ENCODE data around the gene DAB2IP. TPM values are rescaled to one million over a fixed set of nuclear protein-coding genes. Genes with fewer than 3 reads are reported as not detected.

Gene DAB2IP
- polyA plus RNA-seq, 4 donors = 13.8 to 39.0 (median 28.3) TPM

- FAIRE-seq (no peak), DNase-seq (no peak)
- no peak overlapping the region for H3K27ac ChIP-seq (ENCODE audit: low read depth in 1 of 3, low read length in 2 of 3)
- no peaks in the 10 kb centered on the region for H3K9me3 ChIP-seq (ENCODE audit: control insufficient read depth in 2 of 2, insufficient read depth in 1 of 2, low read depth in 1 of 2, low read length in 1 of 2)
- no peak overlapping the region for H3K4me3 ChIP-seq (ENCODE audit: low read depth in 1 of 3, low read length in 3 of 3)
- no peaks in the 10 kb centered on the region for H3K4me1 ChIP-seq (ENCODE audit: control insufficient read depth in 3 of 3, insufficient read depth in 2 of 3, low read depth in 1 of 3, low read length in 2 of 3)
- WGBS, 3 donors = 50 to 61% (median 53%) methylated on average over 6 of the region's 6 CpGs
- H3K36me3 ChIP-seq (ENCODE audit: control insufficient read depth in 3 of 3, insufficient read depth in 2 of 3, low read depth in 1 of 3, low read length in 3 of 3) = peaks cover 0 to 49% (median 2%) of the 10 kb centered on the region in 3 donors
- H3K27me3 ChIP-seq (ENCODE audit: control insufficient read depth in 3 of 3, insufficient read depth in 3 of 3, low read length in 3 of 3) = no peaks in the 10 kb centered on the region
Measured at GRCh38 chr9:121674952-121675351, 23.5 kb downstream of the DAB2IP start.

- H3K9me3 ChIP-seq (ENCODE audit: control insufficient read depth in 2 of 2, insufficient read depth in 1 of 2, low read depth in 1 of 2, low read length in 1 of 2) = no peaks in the 10 kb centered on the region
- H3K4me3 ChIP-seq (ENCODE audit: low read depth in 1 of 3, low read length in 3 of 3) = no peak overlapping the region
- no peaks in the 10 kb centered on the region for H3K4me1 ChIP-seq (ENCODE audit: control insufficient read depth in 3 of 3, insufficient read depth in 2 of 3, low read depth in 1 of 3, low read length in 2 of 3)
- peaks cover 0 to 52% (median 2%) of the 10 kb centered on the region in 3 donors for H3K36me3 ChIP-seq (ENCODE audit: control insufficient read depth in 3 of 3, insufficient read depth in 2 of 3, low read depth in 1 of 3, low read length in 3 of 3)
- DNase-seq (no peak), FAIRE-seq (no peak)
- H3K27me3 ChIP-seq (ENCODE audit: control insufficient read depth in 3 of 3, insufficient read depth in 3 of 3, low read length in 3 of 3) = no peaks in the 10 kb centered on the region
- no peak overlapping the region for H3K27ac ChIP-seq (ENCODE audit: low read depth in 1 of 3, low read length in 2 of 3)
- WGBS, 3 donors = 80 to 91% (median 86%) methylated on average over 6 of the region's 6 CpGs
Measured at GRCh38 chr9:121675381-121675780, 23.9 kb downstream of the DAB2IP start.

- Histone ChIP-seq H3K4me3 (ENCODE audit: low read depth in 1 of 3, low read length in 3 of 3) (no peak overlapping the region), H3K36me3 (ENCODE audit: control insufficient read depth in 3 of 3, insufficient read depth in 2 of 3, low read depth in 1 of 3, low read length in 3 of 3) (peaks cover 0 to 57% (median 2%) of the 10 kb centered on the region in 3 donors), H3K9me3 (ENCODE audit: control insufficient read depth in 2 of 2, insufficient read depth in 1 of 2, low read depth in 1 of 2, low read length in 1 of 2) (no peaks in the 10 kb centered on the region), H3K4me1 (ENCODE audit: control insufficient read depth in 3 of 3, insufficient read depth in 2 of 3, low read depth in 1 of 3, low read length in 2 of 3) (no peaks in the 10 kb centered on the region), H3K27ac (ENCODE audit: low read depth in 1 of 3, low read length in 2 of 3) (no peak overlapping the region), H3K27me3 (ENCODE audit: control insufficient read depth in 3 of 3, insufficient read depth in 3 of 3, low read length in 3 of 3) (no peaks in the 10 kb centered on the region)
- FAIRE-seq = no peak
- WGBS, 3 donors = 79 to 84% (median 81%) methylated on average over 14 to 16 of the region's 16 CpGs
- no peak for DNase-seq
Measured at GRCh38 chr9:121675969-121676822, 24.8 kb downstream of the DAB2IP start.

- no peak for FAIRE-seq
- Histone ChIP-seq H3K27ac (ENCODE audit: low read depth in 1 of 3, low read length in 2 of 3) (no peak overlapping the region), H3K27me3 (ENCODE audit: control insufficient read depth in 3 of 3, insufficient read depth in 3 of 3, low read length in 3 of 3) (no peaks in the 10 kb centered on the region), H3K36me3 (ENCODE audit: control insufficient read depth in 3 of 3, insufficient read depth in 2 of 3, low read depth in 1 of 3, low read length in 3 of 3) (peaks cover 0 to 64% (median 2%) of the 10 kb centered on the region in 3 donors), H3K4me3 (ENCODE audit: low read depth in 1 of 3, low read length in 3 of 3) (no peak overlapping the region), H3K9me3 (ENCODE audit: control insufficient read depth in 2 of 2, insufficient read depth in 1 of 2, low read depth in 1 of 2, low read length in 1 of 2) (no peaks in the 10 kb centered on the region), H3K4me1 (ENCODE audit: control insufficient read depth in 3 of 3, insufficient read depth in 2 of 3, low read depth in 1 of 3, low read length in 2 of 3) (no peaks in the 10 kb centered on the region)
- DNase-seq = no peak
- 69 to 77% (median 75%) methylated on average over 4 of the region's 4 CpGs for WGBS, 3 donors
Measured at GRCh38 chr9:121676926-121677325, 25.5 kb downstream of the DAB2IP start.

GRCh38 chr9:121678501-121679022 is 27.1 kb downstream of the DAB2IP start:
- Histone ChIP-seq H3K27ac (ENCODE audit: low read depth in 1 of 3, low read length in 2 of 3) (no peak overlapping the region), H3K36me3 (ENCODE audit: control insufficient read depth in 3 of 3, insufficient read depth in 2 of 3, low read depth in 1 of 3, low read length in 3 of 3) (peaks cover 0 to 67% (median 2%) of the 10 kb centered on the region in 3 donors), H3K4me3 (ENCODE audit: low read depth in 1 of 3, low read length in 3 of 3) (no peak overlapping the region), H3K4me1 (ENCODE audit: control insufficient read depth in 3 of 3, insufficient read depth in 2 of 3, low read depth in 1 of 3, low read length in 2 of 3) (no peaks in the 10 kb centered on the region), H3K9me3 (ENCODE audit: control insufficient read depth in 2 of 2, insufficient read depth in 1 of 2, low read depth in 1 of 2, low read length in 1 of 2) (no peaks in the 10 kb centered on the region), H3K27me3 (ENCODE audit: control insufficient read depth in 3 of 3, insufficient read depth in 3 of 3, low read length in 3 of 3) (no peaks in the 10 kb centered on the region)
- DNase-seq = no peak
- WGBS, 3 donors = 95% methylated on average over 22 of the region's 22 CpGs
- FAIRE-seq = no peak

- Histone ChIP-seq H3K9me3 (ENCODE audit: control insufficient read depth in 2 of 2, insufficient read depth in 1 of 2, low read depth in 1 of 2, low read length in 1 of 2) (no peaks in the 10 kb centered on the region), H3K4me3 (ENCODE audit: low read depth in 1 of 3, low read length in 3 of 3) (no peak overlapping the region), H3K27me3 (ENCODE audit: control insufficient read depth in 3 of 3, insufficient read depth in 3 of 3, low read length in 3 of 3) (no peaks in the 10 kb centered on the region), H3K4me1 (ENCODE audit: control insufficient read depth in 3 of 3, insufficient read depth in 2 of 3, low read depth in 1 of 3, low read length in 2 of 3) (peaks cover 0 to 3% (median 0%) of the 10 kb centered on the region in 3 donors), H3K27ac (ENCODE audit: low read depth in 1 of 3, low read length in 2 of 3) (no peak overlapping the region), H3K36me3 (ENCODE audit: control insufficient read depth in 3 of 3, insufficient read depth in 2 of 3, low read depth in 1 of 3, low read length in 3 of 3) (peaks cover 0 to 70% (median 2%) of the 10 kb centered on the region in 3 donors)
- FAIRE-seq (no peak), DNase-seq (no peak)
- 93 to 99% (median 95%) methylated on average over 7 of the region's 7 CpGs for WGBS, 3 donors
Measured at GRCh38 chr9:121679901-121680635, 28.6 kb downstream of the DAB2IP start.

GRCh38 chr9:121681404-121681803 is 30.0 kb downstream of the DAB2IP start:
- H3K9me3 ChIP-seq (ENCODE audit: control insufficient read depth in 2 of 2, insufficient read depth in 1 of 2, low read depth in 1 of 2, low read length in 1 of 2) = no peaks in the 10 kb centered on the region
- H3K4me3 ChIP-seq (ENCODE audit: low read depth in 1 of 3, low read length in 3 of 3) = no peak overlapping the region
- no peak overlapping the region for H3K27ac ChIP-seq (ENCODE audit: low read depth in 1 of 3, low read length in 2 of 3)
- peaks cover 0 to 72% (median 2%) of the 10 kb centered on the region in 3 donors for H3K36me3 ChIP-seq (ENCODE audit: control insufficient read depth in 3 of 3, insufficient read depth in 2 of 3, low read depth in 1 of 3, low read length in 3 of 3)
- WGBS, 3 donors = 89 to 92% (median 91%) methylated on average over 7 of the region's 7 CpGs
- no peak for FAIRE-seq
- DNase-seq = no peak
- H3K4me1 ChIP-seq (ENCODE audit: control insufficient read depth in 3 of 3, insufficient read depth in 2 of 3, low read depth in 1 of 3, low read length in 2 of 3) = peaks cover 0 to 3% (median 0%) of the 10 kb centered on the region in 3 donors
- H3K27me3 ChIP-seq (ENCODE audit: control insufficient read depth in 3 of 3, insufficient read depth in 3 of 3, low read length in 3 of 3) = no peaks in the 10 kb centered on the region

- WGBS, 3 donors = 59 to 75% (median 70%) methylated on average over 6 of the region's 6 CpGs
- DNase-seq (no peak), FAIRE-seq (no peak)
- H3K4me1 ChIP-seq (ENCODE audit: control insufficient read depth in 3 of 3, insufficient read depth in 2 of 3, low read depth in 1 of 3, low read length in 2 of 3) = peaks cover 0 to 5% (median 0%) of the 10 kb centered on the region in 3 donors
- H3K27me3 ChIP-seq (ENCODE audit: control insufficient read depth in 3 of 3, insufficient read depth in 3 of 3, low read length in 3 of 3) = no peaks in the 10 kb centered on the region
- H3K27ac ChIP-seq (ENCODE audit: low read depth in 1 of 3, low read length in 2 of 3) = no peak overlapping the region
- H3K4me3 ChIP-seq (ENCODE audit: low read depth in 1 of 3, low read length in 3 of 3) = no peak overlapping the region
- H3K36me3 ChIP-seq (ENCODE audit: control insufficient read depth in 3 of 3, insufficient read depth in 2 of 3, low read depth in 1 of 3, low read length in 3 of 3) = peaks cover 0 to 73% (median 2%) of the 10 kb centered on the region in 3 donors
- no peaks in the 10 kb centered on the region for H3K9me3 ChIP-seq (ENCODE audit: control insufficient read depth in 2 of 2, insufficient read depth in 1 of 2, low read depth in 1 of 2, low read length in 1 of 2)
Measured at GRCh38 chr9:121682201-121682600, 30.8 kb downstream of the DAB2IP start.
